Activated naive CD4-positive, alpha-beta T cell treated with anti-CD3 and anti-CD28 coated beads, Interleukin-2, amount 10 ng/mL, durations not matched to agents 7 days and 5 days (primary cell): ENCODE measurements around the gene MAB21L3.
A peak's percentile ranks its signal among the peaks of the same experiment; 100 is the strongest.

Source experiments
- CTCF ChIA-PET: fragments of 350-600 bp; sonication (Branson Sonifier 250); formaldehyde crosslinking; loops from one replicate; lab custom pipeline; 2021; ENCODE audit warnings: antibody characterized with exemption; lab: Charles Lee
- DNase-seq: peaks from one replicate; pipeline ENCODE4 v3.0.0-alpha.2; 2020
- H3K27ac Mint-ChIP-seq: one replicate; pipeline ENCODE4 v1.8.0; 2021; ENCODE audit warnings: mild to moderate bottlenecking, moderate library complexity, mixed read lengths
- H3K27me3 Mint-ChIP-seq: one replicate; pipeline ENCODE4 v1.8.0; 2021; ENCODE audit warnings: mild to moderate bottlenecking, mixed read lengths
- H3K36me3 Mint-ChIP-seq: one replicate; pipeline ENCODE4 v1.8.0; 2021; ENCODE audit warnings: mixed read lengths
- H3K4me1 Mint-ChIP-seq: one replicate; pipeline ENCODE4 v1.8.0; 2021; ENCODE audit warnings: mixed read lengths
- H3K4me3 Mint-ChIP-seq: one replicate; pipeline ENCODE4 v1.8.0; 2021; ENCODE audit warnings: mild to moderate bottlenecking, moderate library complexity, mixed read lengths
- H3K9me3 Mint-ChIP-seq: one replicate; pipeline ENCODE4 v1.8.0; 2021; ENCODE audit warnings: mixed read lengths

MAB21L3 gene

GRCh38 chr1:116154536-116154935, 43.3 kb downstream of the MAB21L3 start:
- peaks cover 2% of the 10 kb centered on the region for H3K9me3 Mint-ChIP-seq
- H3K27me3 Mint-ChIP-seq: peaks cover 33% of the 10 kb centered on the region
- H3K27ac Mint-ChIP-seq: no peak overlapping the region
- peaks cover 19% of the 10 kb centered on the region for H3K4me1 Mint-ChIP-seq
- DNase-seq: no peak
- CTCF ChIA-PET: interaction anchor here (0.6 to 8.8 kb wide), 6 partner anchors 12 to 350 kb away, joined by 3 to 83 read pairs (median 8); no protein-coding TSS in a partner anchor
- H3K4me3 Mint-ChIP-seq: no peak overlapping the region
- H3K36me3 Mint-ChIP-seq: no peaks in the 10 kb centered on the region

GRCh38 chr1:116157096-116157495, 45.9 kb downstream of the MAB21L3 start:
- Mint-ChIP-seq H3K4me3 (no peak overlapping the region), H3K4me1 (peaks cover 2% of the 10 kb centered on the region), H3K9me3 (peaks cover 3% of the 10 kb centered on the region), H3K27me3 (peaks cover 41% of the 10 kb centered on the region), H3K36me3 (no peaks in the 10 kb centered on the region), H3K27ac (no peak overlapping the region)
- CTCF ChIA-PET: interaction anchor here (0.6 kb wide), 1 partner anchor 18 kb away, joined by 3 read pairs; no protein-coding TSS in a partner anchor
- no peak for DNase-seq

DNA sequence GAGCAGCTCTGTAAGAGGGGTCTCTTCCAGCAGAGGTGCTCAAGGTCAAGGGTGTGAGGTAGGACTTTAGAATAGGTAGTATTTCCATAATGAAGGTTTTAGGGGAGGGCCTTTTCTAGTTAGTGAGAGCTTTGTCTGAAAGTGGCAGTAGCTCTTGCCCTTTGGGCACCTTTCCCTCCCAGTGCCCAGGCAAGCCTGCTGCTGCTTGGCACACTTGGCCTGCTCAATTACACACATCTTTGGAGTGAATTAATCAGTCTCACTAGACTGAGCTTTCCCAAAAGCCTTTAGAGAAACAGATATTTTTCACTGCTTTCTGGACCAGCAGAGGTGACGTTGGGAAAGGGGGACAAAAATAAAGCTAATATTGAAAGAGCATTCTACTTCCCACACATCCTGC, 48.0 kb downstream of the MAB21L3 start:
- H3K4me1 Mint-ChIP-seq: no peaks in the 10 kb centered on the region
- H3K27me3 Mint-ChIP-seq: peaks cover 45% of the 10 kb centered on the region
- CTCF ChIA-PET: interaction anchor here (0.9 to 1.5 kb wide), 4 partner anchors 9 to 18 kb away, joined by 3 to 8 read pairs (median 3); no protein-coding TSS in a partner anchor
- DNase-seq: no peak
- peaks cover 3% of the 10 kb centered on the region for H3K9me3 Mint-ChIP-seq
- no peaks in the 10 kb centered on the region for H3K36me3 Mint-ChIP-seq
- no peak overlapping the region for H3K27ac Mint-ChIP-seq
- H3K4me3 Mint-ChIP-seq: no peak overlapping the region

- CTCF ChIA-PET: interaction anchor here (0.9 to 1.5 kb wide), 4 partner anchors 9 to 18 kb away, joined by 3 to 8 read pairs (median 3); no protein-coding TSS in a partner anchor
- Mint-ChIP-seq H3K4me3 (no peak overlapping the region), H3K36me3 (no peaks in the 10 kb centered on the region), H3K4me1 (no peaks in the 10 kb centered on the region), H3K27me3 (peaks cover 42% of the 10 kb centered on the region), H3K9me3 (peaks cover 3% of the 10 kb centered on the region), H3K27ac (no peak overlapping the region)
- DNase-seq: no peak
Measured at GRCh38 chr1:116159611-116160010, 48.4 kb downstream of the MAB21L3 start.

GRCh38 chr1:116161390-116161789, 50.2 kb downstream of the MAB21L3 start:
- no peaks in the 10 kb centered on the region for H3K36me3 Mint-ChIP-seq
- H3K27ac Mint-ChIP-seq: no peak overlapping the region
- CTCF ChIA-PET: interaction anchor here (1.0 to 1.2 kb wide), 2 partner anchors 22 to 338 kb away, joined by 3 read pairs; no protein-coding TSS in a partner anchor
- H3K27me3 Mint-ChIP-seq: peaks cover 38% of the 10 kb centered on the region
- no peaks in the 10 kb centered on the region for H3K4me1 Mint-ChIP-seq
- H3K4me3 Mint-ChIP-seq: no peak overlapping the region
- DNase-seq: no peak
- H3K9me3 Mint-ChIP-seq: peaks cover 3% of the 10 kb centered on the region

DNA sequence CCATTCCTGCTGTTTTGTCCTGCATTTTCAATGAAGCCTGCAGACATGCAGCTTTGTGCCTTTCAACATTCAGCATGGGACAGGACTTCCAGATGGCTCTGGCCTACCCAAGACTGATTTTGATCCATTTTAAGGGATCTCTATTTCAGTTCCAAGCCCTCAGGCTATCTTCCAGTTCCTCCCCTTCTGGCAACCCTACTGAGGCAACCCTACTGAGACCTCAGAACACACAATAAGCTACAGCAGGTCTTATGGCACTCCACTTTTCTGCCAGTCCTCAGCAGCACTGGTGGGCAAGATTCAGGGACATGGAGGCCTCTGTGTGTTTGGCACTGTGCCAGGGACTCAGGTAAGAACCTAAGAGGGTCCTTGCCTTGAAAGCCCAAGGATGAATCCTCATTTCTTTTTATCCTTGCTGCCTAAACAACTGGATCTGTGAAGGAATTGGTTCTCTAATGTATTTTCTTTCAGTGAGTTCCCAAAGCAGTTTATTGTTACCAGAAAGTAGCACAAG, 50.7 kb downstream of the MAB21L3 start:
- no peak for DNase-seq
- CTCF ChIA-PET: no interaction called here
- H3K9me3 Mint-ChIP-seq: peaks cover 3% of the 10 kb centered on the region
- H3K36me3 Mint-ChIP-seq: no peaks in the 10 kb centered on the region
- peaks cover 38% of the 10 kb centered on the region for H3K27me3 Mint-ChIP-seq
- no peak overlapping the region for H3K4me3 Mint-ChIP-seq
- no peak overlapping the region for H3K27ac Mint-ChIP-seq
- H3K4me1 Mint-ChIP-seq: peaks cover 1% of the 10 kb centered on the region

GRCh38 chr1:116163533-116163932, 52.3 kb downstream of the MAB21L3 start:
- peaks cover 38% of the 10 kb centered on the region for H3K27me3 Mint-ChIP-seq
- CTCF ChIA-PET: interaction anchor here (1.5 to 7.0 kb wide), 2 partner anchors 24 to 322 kb away, joined by 5 to 45 read pairs; no protein-coding TSS in a partner anchor
- DNase-seq: no peak
- no peak overlapping the region for H3K27ac Mint-ChIP-seq
- H3K4me3 Mint-ChIP-seq: no peak overlapping the region
- peaks cover 1% of the 10 kb centered on the region for H3K9me3 Mint-ChIP-seq
- peaks cover 15% of the 10 kb centered on the region for H3K4me1 Mint-ChIP-seq
- H3K36me3 Mint-ChIP-seq: no peaks in the 10 kb centered on the region

- peaks cover 37% of the 10 kb centered on the region for H3K27me3 Mint-ChIP-seq
- peaks cover 1% of the 10 kb centered on the region for H3K9me3 Mint-ChIP-seq
- H3K36me3 Mint-ChIP-seq: no peaks in the 10 kb centered on the region
- H3K4me3 Mint-ChIP-seq: no peak overlapping the region
- H3K27ac Mint-ChIP-seq: peak overlapping the region; percentile 42
- H3K4me1 Mint-ChIP-seq: peaks cover 21% of the 10 kb centered on the region
- CTCF ChIA-PET: interaction anchor here (1.5 to 7.0 kb wide), 2 partner anchors 25 to 321 kb away, joined by 5 to 45 read pairs; no protein-coding TSS in a partner anchor
- no peak for DNase-seq
Measured at GRCh38 chr1:116164150-116164549, 53.0 kb downstream of the MAB21L3 start.

DNA sequence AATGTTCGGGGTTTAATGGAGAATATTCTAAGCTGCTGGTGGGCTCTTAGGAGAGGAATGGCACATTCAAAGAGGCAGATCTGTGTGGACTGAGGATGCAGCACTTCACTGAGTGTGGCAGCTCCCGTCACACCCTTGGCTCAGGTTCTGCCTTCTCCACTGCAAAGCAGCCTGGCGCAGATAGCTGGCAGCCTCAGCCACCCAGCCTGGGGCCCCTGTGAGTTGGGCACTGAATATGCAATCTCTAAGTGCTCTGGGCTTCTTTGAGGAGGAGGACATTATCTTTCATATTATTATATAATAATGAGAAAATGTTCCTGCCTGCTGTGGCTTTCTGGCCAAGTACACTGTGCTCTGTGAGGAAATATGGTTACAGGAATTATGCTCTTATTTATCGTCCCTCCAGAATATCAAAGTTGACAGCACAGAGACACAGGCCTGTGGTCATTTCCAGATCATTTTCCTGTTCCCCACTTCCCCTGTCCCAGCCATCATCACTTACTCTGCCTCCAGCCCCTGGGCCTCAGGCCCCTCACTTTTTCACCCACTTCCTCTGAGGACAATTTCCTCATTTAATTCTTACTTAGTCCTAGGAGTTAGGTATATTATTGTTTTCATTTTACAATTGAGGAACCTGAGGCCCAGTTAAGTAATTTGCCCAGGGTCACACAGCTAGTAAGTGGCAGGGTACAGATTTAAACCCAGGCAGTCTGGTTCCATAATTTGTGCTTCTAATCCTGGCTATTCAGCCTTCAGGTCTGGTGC, 53.6 kb downstream of the MAB21L3 start:
- Mint-ChIP-seq H3K4me1 (peaks cover 22% of the 10 kb centered on the region), H3K36me3 (no peaks in the 10 kb centered on the region), H3K4me3 (no peak overlapping the region), H3K27me3 (peaks cover 36% of the 10 kb centered on the region), H3K27ac (no peak overlapping the region), H3K9me3 (no peaks in the 10 kb centered on the region)
- DNase-seq: no peak
- CTCF ChIA-PET: interaction anchor here (1.0 to 7.0 kb wide), 4 partner anchors 12 to 320 kb away, joined by 3 to 45 read pairs (median 6); no protein-coding TSS in a partner anchor

DNA sequence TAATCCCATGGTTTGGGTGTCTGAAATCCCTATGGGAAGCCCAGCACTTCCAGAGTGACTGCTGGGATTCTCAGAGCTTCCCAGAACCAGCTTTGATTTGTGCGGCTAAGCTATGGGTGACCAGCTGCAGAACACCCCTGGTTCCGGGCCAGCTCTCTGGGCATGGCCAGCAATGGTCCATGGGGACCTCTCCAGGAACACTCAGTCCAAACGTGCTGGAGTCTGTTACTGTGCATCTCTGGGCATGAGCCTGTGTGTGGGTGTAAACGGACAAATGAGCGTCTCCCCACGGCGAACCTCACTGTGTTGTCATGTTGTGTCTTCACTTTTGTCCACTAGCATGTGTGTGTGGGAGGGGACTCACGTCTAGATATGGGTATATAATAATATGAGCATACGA, 54.4 kb downstream of the MAB21L3 start:
- Mint-ChIP-seq H3K27me3 (peaks cover 37% of the 10 kb centered on the region), H3K9me3 (no peaks in the 10 kb centered on the region), H3K36me3 (no peaks in the 10 kb centered on the region), H3K4me1 (peaks cover 22% of the 10 kb centered on the region), H3K4me3 (no peak overlapping the region), H3K27ac (no peak overlapping the region)
- no peak for DNase-seq
- CTCF ChIA-PET: interaction anchor here (0.7 to 7.0 kb wide), 7 partner anchors 12 to 334 kb away, joined by 3 to 45 read pairs (median 7); no protein-coding TSS in a partner anchor

DNA sequence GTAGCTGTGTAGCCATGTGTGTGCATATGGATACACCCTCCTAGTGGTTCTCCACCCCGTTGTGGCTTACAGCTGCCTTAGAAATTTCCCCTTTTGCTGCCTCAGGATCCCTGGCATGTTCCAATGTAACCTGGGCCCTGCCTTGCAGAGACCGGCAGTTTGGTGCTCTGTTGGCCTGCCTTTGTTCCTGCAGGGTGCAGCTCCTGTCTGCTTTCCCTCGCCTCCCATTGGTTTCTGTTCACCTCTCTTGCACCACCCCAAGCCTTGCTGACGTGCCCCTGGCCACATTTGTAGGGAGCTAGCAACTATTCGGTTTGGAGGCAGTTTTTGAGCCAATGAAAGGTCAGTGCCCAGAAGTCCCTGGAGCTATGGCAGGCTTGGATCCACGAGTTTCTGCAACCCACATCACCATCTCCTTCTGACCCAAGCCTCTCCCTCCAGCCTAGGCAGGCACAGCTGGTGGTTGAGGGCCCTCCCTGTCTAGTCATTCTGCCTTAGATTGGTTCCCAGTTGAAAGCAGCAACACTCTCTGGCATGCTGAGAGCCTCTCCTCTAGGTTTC, 54.9 kb downstream of the MAB21L3 start:
- no peak for DNase-seq
- H3K36me3 Mint-ChIP-seq: no peaks in the 10 kb centered on the region
- no peak overlapping the region for H3K4me3 Mint-ChIP-seq
- peaks cover 40% of the 10 kb centered on the region for H3K27me3 Mint-ChIP-seq
- CTCF ChIA-PET: interaction anchor here (0.7 to 7.0 kb wide), 7 partner anchors 12 to 333 kb away, joined by 3 to 45 read pairs (median 7); no protein-coding TSS in a partner anchor
- peaks cover 22% of the 10 kb centered on the region for H3K4me1 Mint-ChIP-seq
- H3K9me3 Mint-ChIP-seq: no peaks in the 10 kb centered on the region
- no peak overlapping the region for H3K27ac Mint-ChIP-seq

DNA sequence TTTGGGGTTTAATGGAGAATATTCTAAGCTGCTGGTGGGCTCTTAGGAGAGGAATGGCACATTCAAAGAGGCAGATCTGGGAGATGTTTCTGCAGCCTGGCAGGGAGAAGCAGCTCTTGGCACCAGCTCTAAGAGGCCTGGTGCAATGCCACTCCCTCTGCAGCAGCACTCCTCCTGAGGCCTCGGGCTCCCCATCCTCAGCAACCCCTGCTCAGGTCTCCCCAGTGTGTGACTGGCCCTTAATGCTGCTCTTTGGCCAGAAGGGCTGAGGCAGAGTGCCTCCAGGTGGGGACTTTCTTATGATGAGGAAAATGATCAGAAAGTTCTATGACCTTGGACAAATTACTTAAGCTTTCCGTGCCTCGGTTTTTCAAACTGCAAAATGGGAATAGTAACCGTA, 55.5 kb downstream of the MAB21L3 start:
- Mint-ChIP-seq H3K4me1 (peaks cover 22% of the 10 kb centered on the region), H3K36me3 (no peaks in the 10 kb centered on the region), H3K4me3 (no peak overlapping the region), H3K27me3 (peaks cover 39% of the 10 kb centered on the region), H3K9me3 (no peaks in the 10 kb centered on the region), H3K27ac (no peak overlapping the region)
- CTCF ChIA-PET: interaction anchor here (0.7 to 7.0 kb wide), 5 partner anchors 13 to 333 kb away, joined by 3 to 45 read pairs (median 7); no protein-coding TSS in a partner anchor
- DNase-seq: no peak

DNA sequence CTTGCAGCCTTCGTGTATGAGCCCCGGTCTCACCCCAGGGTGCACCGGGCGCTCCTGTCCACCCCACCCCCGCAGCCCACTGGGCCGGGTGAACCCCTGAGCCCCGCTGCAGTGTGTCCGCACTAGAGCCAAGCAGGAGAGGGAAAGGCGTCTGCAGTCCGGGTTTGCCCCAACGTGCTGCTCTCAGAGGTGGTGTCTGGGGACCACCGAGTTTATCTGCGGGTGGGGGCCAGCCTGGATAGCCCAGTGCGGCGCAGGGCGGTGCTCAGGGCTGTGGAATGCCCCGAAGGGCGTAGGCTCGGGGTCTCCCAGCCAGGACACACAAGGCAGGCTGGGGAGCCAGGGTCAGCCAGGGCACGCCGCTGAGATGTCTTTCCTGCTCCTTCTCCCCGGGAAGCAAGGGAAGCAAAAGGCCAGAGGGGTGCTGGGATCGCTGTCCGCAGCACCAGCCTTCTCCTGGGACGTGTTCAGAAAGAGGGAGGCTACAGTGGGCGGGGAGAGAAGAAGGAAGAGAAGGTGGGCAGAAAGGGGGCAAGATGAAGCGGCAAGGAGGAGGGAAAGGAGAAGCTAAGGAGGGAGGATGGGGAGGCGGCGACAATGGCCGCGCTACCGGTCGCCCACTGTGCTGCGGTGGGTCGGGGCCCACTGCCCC, 56.6 kb downstream of the MAB21L3 start:
- no peaks in the 10 kb centered on the region for H3K9me3 Mint-ChIP-seq
- H3K4me3 Mint-ChIP-seq: peak overlapping the region; percentile 75
- CTCF ChIA-PET: interaction anchor here (0.8 to 7.0 kb wide), 6 partner anchors 9 to 331 kb away, joined by 3 to 45 read pairs (median 8); no protein-coding TSS in a partner anchor
- no peak for DNase-seq
- H3K4me1 Mint-ChIP-seq: peaks cover 22% of the 10 kb centered on the region
- H3K36me3 Mint-ChIP-seq: no peaks in the 10 kb centered on the region
- peaks cover 35% of the 10 kb centered on the region for H3K27me3 Mint-ChIP-seq
- peak overlapping the region; percentile 80 for H3K27ac Mint-ChIP-seq
